Parathyroid adenoma (tissue), 2 donors: ENCODE data around the gene STXBP6.
"Not testable (repeated sequence)": the region's sequence is repeated elsewhere in the genome, so short reads cannot be mapped to it uniquely, and the experiment has no call there.

Source experiments
- H2AFZ ChIP-seq: fragments of 300-600 bp; sonication (generic); one replicate; pipeline ENCODE4 v1.7.0; 2017; ENCODE audit warnings: antibody characterized with exemption, mild to moderate bottlenecking
- H3K27ac ChIP-seq: fragments of 300-600 bp; sonication (generic); one replicate; pipeline ENCODE4 v1.7.0; 2017
- H3K27me3 ChIP-seq: fragments of 300-600 bp; sonication (generic); one replicate; pipeline ENCODE4 v1.7.0; 2017; ENCODE audit warnings: low read length; ENCODE audit not compliant: control insufficient read depth, insufficient read depth
- H3K36me3 ChIP-seq: fragments of 300-600 bp; sonication (generic); one replicate; pipeline ENCODE4 v1.7.0; 2017; ENCODE audit warnings: low read length; ENCODE audit not compliant: control insufficient read depth, insufficient read depth
- H3K4me1 ChIP-seq: fragments of 300-600 bp; sonication (generic); one replicate; pipeline ENCODE4 v1.7.0; 2017; ENCODE audit warnings: control low read depth
- H3K4me2 ChIP-seq: fragments of 300-600 bp; sonication (generic); one replicate; pipeline ENCODE4 v1.7.0; 2017; ENCODE audit warnings: low read length
- H3K4me3 ChIP-seq: fragments of 300-600 bp; sonication (generic); one replicate; pipeline ENCODE4 v1.7.0; 2017; ENCODE audit warnings: low read depth, low read length
- H3K79me2 ChIP-seq: fragments of 300-600 bp; sonication (generic); one replicate; pipeline ENCODE4 v1.7.0; 2017; ENCODE audit warnings: control low read depth
- H3K9ac ChIP-seq: fragments of 300-600 bp; sonication (generic); one replicate; pipeline ENCODE4 v1.7.0; 2017; ENCODE audit warnings: mild to moderate bottlenecking
- H3K9me3 ChIP-seq: fragments of 300-600 bp; sonication (generic); one replicate; pipeline ENCODE4 v1.7.0; 2017; ENCODE audit warnings: low read length; ENCODE audit not compliant: control insufficient read depth
- CTCF ChIP-seq: fragments of 300-600 bp; sonication (generic); IDR thresholded peaks from one replicate; pipeline ENCODE4 v1.7.0; 2017; ENCODE audit warnings: antibody characterized with exemption, mild to moderate bottlenecking
- donor health status: primary hyperparathyroidism.

STXBP6 gene

GRCh38 chr14:24777678-24778077 is 272.3 kb downstream of the STXBP6 start:
- Histone ChIP-seq H3K27ac (no peak overlapping the region), H3K9me3 (no peaks in the 10 kb centered on the region), H3K4me2 (no peak overlapping the region), H3K4me3 (no peak overlapping the region), H2AFZ (no peak overlapping the region), H3K4me1 (no peaks in the 10 kb centered on the region), H3K36me3 (no peaks in the 10 kb centered on the region), H3K9ac (no peak overlapping the region), H3K79me2 (no peaks in the 10 kb centered on the region), H3K27me3 (no peaks in the 10 kb centered on the region)
- no peak for TF ChIP-seq CTCF

GRCh38 chr14:24775950-24776349 is 274.0 kb downstream of the STXBP6 start:
- H3K27ac ChIP-seq: no peak overlapping the region

GRCh38 chr14:24774187-24774915 is 275.6 kb downstream of the STXBP6 start:
- Histone ChIP-seq H2AFZ (no peak overlapping the region), H3K79me2 (no peaks in the 10 kb centered on the region), H3K27ac (no peak overlapping the region), H3K9me3 (no peaks in the 10 kb centered on the region), H3K4me3 (no peak overlapping the region), H3K9ac (no peak overlapping the region), H3K36me3 (no peaks in the 10 kb centered on the region), H3K4me2 (no peak overlapping the region), H3K4me1 (no peaks in the 10 kb centered on the region), H3K27me3 (no peaks in the 10 kb centered on the region)
- no peak for TF ChIP-seq CTCF

More at GRCh38 chr14:24775950-24776349, 274.0 kb downstream of the STXBP6 start:
- no peaks in the 10 kb centered on the region for H3K9me3 ChIP-seq
- H3K4me2 ChIP-seq: no peak overlapping the region
- H2AFZ ChIP-seq: no peak overlapping the region
- H3K36me3 ChIP-seq: no peaks in the 10 kb centered on the region
- no peaks in the 10 kb centered on the region for H3K4me1 ChIP-seq
- no peak overlapping the region for H3K4me3 ChIP-seq
- TF ChIP-seq CTCF: no peak
- no peak overlapping the region for H3K9ac ChIP-seq
- no peaks in the 10 kb centered on the region for H3K79me2 ChIP-seq
- H3K27me3 ChIP-seq: no peaks in the 10 kb centered on the region

- not testable (repeated sequence) for H2AFZ ChIP-seq, H3K4me1 ChIP-seq, H3K36me3 ChIP-seq, H3K4me3 ChIP-seq, H3K27ac ChIP-seq, H3K9ac ChIP-seq, H3K79me2 ChIP-seq, H3K27me3 ChIP-seq, H3K9me3 ChIP-seq, H3K4me2 ChIP-seq
These were observed 276.4 kb downstream of the STXBP6 start for GRCh38 chr14:24773564-24773963.

- no peaks in the 10 kb centered on the region for H3K79me2 ChIP-seq
- no peak for TF ChIP-seq CTCF
- H3K9ac ChIP-seq: no peak overlapping the region
- no peaks in the 10 kb centered on the region for H3K4me1 ChIP-seq
- no peaks in the 10 kb centered on the region for H3K36me3 ChIP-seq
- no peak overlapping the region for H2AFZ ChIP-seq
- no peak overlapping the region for H3K4me2 ChIP-seq
- no peaks in the 10 kb centered on the region for H3K9me3 ChIP-seq
- no peak overlapping the region for H3K27ac ChIP-seq
- H3K27me3 ChIP-seq: no peaks in the 10 kb centered on the region
- H3K4me3 ChIP-seq: no peak overlapping the region
These were observed 283.5 kb downstream of the STXBP6 start for GRCh38 chr14:24766434-24766833.
